ENCODE data around the gene ACLY. TPM values are rescaled to one million over a fixed set of nuclear protein-coding genes. Genes with fewer than 3 reads are reported as not detected.

ACLY gene
- polyA plus RNA-seq, 1 donor (not counting 4 experiments of a cell fraction or from before 2014, with no cell fraction given): 363 TPM

- Histone ChIP-seq H3K9me3 (ENCODE audit: control insufficient read depth, low read depth, low read length) (no peaks in the 10 kb centered on the region), H3K9me1 (ENCODE audit: control insufficient read depth, extremely low read depth, insufficient read depth, low read length) (peaks cover 3% of the 10 kb centered on the region), H2AFZ (ENCODE audit: control insufficient read depth, low read length) (no peak overlapping the region), H3K4me1 (ENCODE audit: control insufficient read depth, extremely low read depth, insufficient read depth, low read length) (no peaks in the 10 kb centered on the region), H3K36me3 (ENCODE audit: control insufficient read depth in 2 of 2, extremely low read depth in 1 of 2, insufficient read depth in 2 of 2, low read length in 2 of 2) (peaks cover 79 to 82% of the 10 kb centered on the region in 2 experiments), H3K9ac (ENCODE audit: control insufficient read depth, extremely low read depth, insufficient read depth, low read length) (no peak overlapping the region), H3K27me3 (ENCODE audit: control insufficient read depth, extremely low read depth, insufficient read depth, low read length) (no peaks in the 10 kb centered on the region), H3K79me2 (ENCODE audit: control insufficient read depth, insufficient read depth, low read length) (peaks cover 34% of the 10 kb centered on the region), H3K4me3 (ENCODE audit: control insufficient read depth in 2 of 3, extremely low read depth in 1 of 3, insufficient read depth in 2 of 3, low read depth in 1 of 3, low read length in 3 of 3) (no peak overlapping the region), H4K20me1 (ENCODE audit: control insufficient read depth, extremely low read depth, insufficient read depth, low read length) (peaks cover 30% of the 10 kb centered on the region), H3K4me2 (ENCODE audit: control insufficient read depth, extremely low read depth, insufficient read depth, low read depth, low read length) (no peak overlapping the region), H3K27ac (ENCODE audit: control insufficient read depth, insufficient read depth, low read length) (no peak overlapping the region)
- no peak for DNase-seq (ENCODE audit: low read depth, low spot score)
- TF ChIP-seq CTCF (optimal IDR thresholded peaks at IDR 0.05 in 1 of 3, IDR thresholded peaks at IDR 0.05 in 1 of 3, conservative IDR thresholded peaks at IDR 0.05 in 1 of 3; ENCODE audit: extremely low read depth in 1 of 3, insufficient read depth in 2 of 3, low read length in 3 of 3) (no peak), EZH2 (IDR thresholded peaks at IDR 0.05; ENCODE audit: low read length) (no peak)
- dilution Hi-C loops (cut with MboI; ENCODE audit: extremely low pct_ligation_motif_present, low sequenced_read_pairs): no loop called here
- FAIRE-seq: no peak
Measured at GRCh38 chr17:41907185-41907556, 11.6 kb downstream of the ACLY start.

- dilution Hi-C loops (cut with MboI; ENCODE audit: extremely low pct_ligation_motif_present, low sequenced_read_pairs): no loop called here
- H2AFZ ChIP-seq (ENCODE audit: control insufficient read depth, low read length): no peak overlapping the region
- H3K4me3 ChIP-seq (ENCODE audit: control insufficient read depth in 2 of 3, extremely low read depth in 1 of 3, insufficient read depth in 2 of 3, low read depth in 1 of 3, low read length in 3 of 3): no peak overlapping the region
- H3K27me3 ChIP-seq (ENCODE audit: control insufficient read depth, extremely low read depth, insufficient read depth, low read length): no peaks in the 10 kb centered on the region
- H4K20me1 ChIP-seq (ENCODE audit: control insufficient read depth, extremely low read depth, insufficient read depth, low read length): peaks cover 28% of the 10 kb centered on the region
- H3K9ac ChIP-seq (ENCODE audit: control insufficient read depth, extremely low read depth, insufficient read depth, low read length): no peak overlapping the region
- H3K4me1 ChIP-seq (ENCODE audit: control insufficient read depth, extremely low read depth, insufficient read depth, low read length): no peaks in the 10 kb centered on the region
- peaks cover 3% of the 10 kb centered on the region for H3K9me1 ChIP-seq (ENCODE audit: control insufficient read depth, extremely low read depth, insufficient read depth, low read length)
- H3K27ac ChIP-seq (ENCODE audit: control insufficient read depth, insufficient read depth, low read length): no peak overlapping the region
- H3K79me2 ChIP-seq (ENCODE audit: control insufficient read depth, insufficient read depth, low read length): peaks cover 33% of the 10 kb centered on the region
- peaks cover 80 to 84% of the 10 kb centered on the region in 2 experiments for H3K36me3 ChIP-seq (ENCODE audit: control insufficient read depth in 2 of 2, extremely low read depth in 1 of 2, insufficient read depth in 2 of 2, low read length in 2 of 2)
- no peaks in the 10 kb centered on the region for H3K9me3 ChIP-seq (ENCODE audit: control insufficient read depth, low read depth, low read length)
- no peak overlapping the region for H3K4me2 ChIP-seq (ENCODE audit: control insufficient read depth, extremely low read depth, insufficient read depth, low read depth, low read length)
- FAIRE-seq (no peak), DNase-seq (ENCODE audit: low read depth, low spot score) (no peak)
- TF ChIP-seq CTCF (optimal IDR thresholded peaks at IDR 0.05 in 1 of 3, IDR thresholded peaks at IDR 0.05 in 1 of 3, conservative IDR thresholded peaks at IDR 0.05 in 1 of 3; ENCODE audit: extremely low read depth in 1 of 3, insufficient read depth in 2 of 3, low read length in 3 of 3): no peak
- no peak for TF ChIP-seq EZH2 (IDR thresholded peaks at IDR 0.05; ENCODE audit: low read length)
Measured at GRCh38 chr17:41906465-41907184, 12.1 kb downstream of the ACLY start.
